Upper lobe of left lung (tissue), 4 donors: ENCODE measurements around the gene FNDC11.

Experiments
- CTCF ChIP-seq, 6 experiments: fragments of 450-650 bp in 4 of 6; fragments of 200-600 bp in 2 of 6; sonication (generic) in 2 of 6; IDR thresholded peaks; one replicate each; pipeline ENCODE4 v1.5.1; 2016 to 2019; ENCODE audit warnings: antibody characterized with exemption in 6 of 6
- POLR2A ChIP-seq, 4 donors: fragments of 450-650 bp; IDR thresholded peaks; one replicate each; pipeline ENCODE4 v1.5.1; 2016 to 2017; ENCODE audit warnings: antibody characterized with exemption in 4 of 4, mild to moderate bottlenecking in 2 of 4
- POLR2AphosphoS5 ChIP-seq, 2 donors: sonication (generic); formaldehyde crosslinking; IDR thresholded peaks; one replicate each; pipeline ENCODE4 v1.5.1; 2017; ENCODE audit warnings: antibody characterized with exemption in 2 of 2

GRCh38 chr20:63548542-63548941 lies 5.4 kb upstream of the FNDC11 start:
- no peak for TF ChIP-seq POLR2A (IDR thresholded peaks at IDR 0.05)
- no peak for TF ChIP-seq CTCF (IDR thresholded peaks at IDR 0.05)
- TF ChIP-seq POLR2AphosphoS5 (IDR thresholded peaks at IDR 0.05) = no peak
